ENCODE results near the gene LPCAT1. TPM values are rescaled to one million over a fixed set of nuclear protein-coding genes. Genes with fewer than 3 reads are reported as not detected.
"Not testable (repeated sequence)": the region's sequence is repeated elsewhere in the genome, so short reads cannot be mapped to it uniquely, and the experiment has no call there.

Gene LPCAT1
- polyA plus RNA-seq, 1 donor: 46.0 TPM

DNA sequence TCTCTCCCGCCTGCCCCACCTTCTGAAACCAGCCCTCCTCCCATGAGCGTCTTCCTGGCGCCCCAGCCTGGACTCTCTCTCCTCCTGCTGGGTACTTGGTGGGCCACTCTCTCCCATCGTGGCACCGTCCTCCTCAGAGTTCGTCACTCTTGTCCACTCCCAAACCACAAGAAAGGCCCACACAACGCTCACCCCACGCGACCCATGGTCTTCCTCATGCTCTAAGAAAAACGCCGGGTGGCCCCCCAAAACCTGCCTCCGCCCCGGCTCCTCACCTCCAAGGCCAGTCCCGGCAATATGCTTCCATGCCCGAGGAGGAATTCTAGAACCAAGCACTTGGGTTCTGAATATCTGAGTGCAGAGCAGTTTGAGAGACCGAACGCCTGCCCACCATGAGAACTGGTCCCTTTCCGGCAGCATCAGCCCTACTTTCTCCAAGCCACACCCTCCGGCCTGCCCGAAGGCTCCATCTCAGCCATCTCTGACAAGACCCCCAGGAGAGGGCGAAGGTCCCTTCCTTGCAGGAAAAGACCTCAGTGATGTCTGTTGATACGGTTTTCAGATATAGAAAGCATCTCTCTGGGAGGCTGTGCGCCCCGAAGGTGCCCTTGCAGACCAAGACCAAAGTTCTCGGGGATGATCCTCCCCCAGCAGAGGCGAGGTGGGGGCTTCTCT is 93.5 kb downstream of the LPCAT1 start:
- no peak for DNase-seq

DNA sequence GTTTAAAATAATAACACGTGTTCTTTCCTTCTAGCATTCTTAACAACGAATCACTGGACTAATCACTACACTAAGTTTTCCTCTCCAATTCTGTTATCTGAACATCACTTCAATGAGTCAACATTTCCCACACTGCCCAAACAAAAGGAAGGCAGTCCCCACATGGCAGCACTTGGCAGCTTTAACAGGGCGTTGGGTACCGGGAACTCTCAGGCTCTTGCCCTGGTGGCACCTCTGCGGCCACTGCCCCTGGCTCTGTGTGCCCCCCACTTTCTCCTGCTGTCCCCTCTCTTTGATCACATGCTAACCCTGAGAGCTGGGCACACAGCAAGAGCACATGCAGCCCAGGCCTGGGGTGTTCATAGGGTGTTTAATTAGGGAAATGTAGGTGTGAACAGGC is 94.3 kb downstream of the LPCAT1 start:
- no peak for DNase-seq

DNA sequence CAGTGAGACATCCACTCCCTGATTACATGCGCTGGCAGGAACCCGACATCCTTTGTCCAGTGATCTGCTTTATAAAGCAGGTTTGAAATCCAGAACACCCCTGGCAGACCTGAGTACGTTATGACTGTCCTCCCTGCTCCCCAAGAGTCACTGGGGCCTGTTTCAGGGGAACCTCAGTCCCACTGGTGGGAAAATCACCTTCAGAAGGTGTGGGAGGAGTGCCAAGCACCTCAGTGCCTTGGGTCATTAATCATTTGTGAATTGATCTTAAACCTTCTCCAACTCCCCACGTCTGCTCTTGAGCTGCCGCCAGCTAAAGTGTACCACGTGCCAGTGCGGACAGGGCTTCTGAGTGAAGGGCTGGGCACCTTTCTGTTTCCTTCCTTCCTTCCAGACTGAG is 94.7 kb downstream of the LPCAT1 start:
- no peak for DNase-seq

DNA sequence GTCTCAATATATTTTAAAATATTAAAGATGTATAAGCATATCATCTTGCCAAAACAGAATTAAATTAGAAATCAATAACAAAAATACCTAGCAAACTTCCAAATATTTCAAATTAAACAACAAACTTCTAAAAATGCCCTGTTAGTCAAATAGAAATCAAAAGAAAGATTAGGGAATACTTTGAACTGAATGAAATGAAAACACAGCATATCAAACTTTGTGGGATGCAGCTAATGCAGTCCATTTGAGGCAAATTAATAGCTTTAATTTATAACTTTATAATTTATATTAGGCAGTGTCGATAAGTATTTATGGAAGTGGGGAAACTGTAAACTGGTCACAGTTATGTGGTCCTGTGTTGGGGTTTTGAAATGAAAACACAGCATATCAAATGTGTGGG is 95.7 kb downstream of the LPCAT1 start:
- DNase-seq: no peak

DNA sequence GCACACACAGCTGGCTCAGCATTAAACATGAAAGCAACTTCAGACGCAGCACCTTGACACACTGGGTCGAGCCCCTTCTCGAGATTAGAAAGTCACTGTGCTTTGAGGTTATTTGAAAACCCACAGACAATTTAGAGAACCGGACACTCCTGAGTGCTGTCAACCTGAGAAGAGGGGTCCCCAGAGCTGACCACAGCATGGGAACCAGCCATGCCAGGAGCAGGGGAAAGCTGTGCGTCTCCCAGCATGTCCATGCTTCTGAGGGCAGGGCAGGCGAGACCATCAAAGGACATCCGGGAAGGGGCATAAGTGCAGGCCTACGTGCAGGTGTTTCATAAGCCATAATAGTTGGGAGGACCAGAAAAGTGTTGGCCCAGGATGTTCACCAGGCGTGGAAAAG is 99.0 kb downstream of the LPCAT1 start:
- no peak for DNase-seq

DNA sequence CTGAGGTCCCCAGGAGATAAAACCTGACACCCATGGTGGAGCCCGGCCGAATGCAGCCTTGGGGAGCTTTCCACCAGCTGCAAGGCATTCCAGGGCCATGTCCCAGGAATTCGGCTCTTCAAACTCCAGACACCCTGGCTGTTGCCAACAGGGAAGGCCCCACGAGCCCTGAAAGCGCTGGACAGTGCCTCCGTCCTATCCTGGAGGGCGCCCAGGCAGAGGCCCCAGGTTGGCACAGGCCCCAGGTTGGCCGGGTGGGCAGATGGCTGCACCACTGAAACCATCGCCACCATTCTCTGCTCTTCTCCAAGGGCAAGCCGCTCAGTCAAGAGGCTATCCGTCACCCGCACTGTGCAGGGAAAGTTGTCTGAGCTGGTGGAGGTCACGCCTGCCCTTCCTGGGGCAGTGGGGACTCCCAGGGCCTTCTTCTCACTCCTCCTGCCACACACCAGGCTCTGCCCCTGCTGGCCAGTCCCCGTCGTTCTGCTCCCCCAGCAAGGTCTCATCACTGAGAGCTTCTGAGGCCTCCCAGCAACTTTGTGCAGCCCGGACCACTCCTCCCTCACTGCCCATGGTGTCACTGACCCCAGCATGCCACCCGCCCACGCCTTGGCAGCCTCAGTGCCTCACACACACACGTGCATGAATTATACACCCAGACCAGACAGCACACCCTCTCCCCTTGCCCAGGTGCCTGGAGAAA is 99.7 kb downstream of the LPCAT1 start:
- DNase-seq: no peak

DNA sequence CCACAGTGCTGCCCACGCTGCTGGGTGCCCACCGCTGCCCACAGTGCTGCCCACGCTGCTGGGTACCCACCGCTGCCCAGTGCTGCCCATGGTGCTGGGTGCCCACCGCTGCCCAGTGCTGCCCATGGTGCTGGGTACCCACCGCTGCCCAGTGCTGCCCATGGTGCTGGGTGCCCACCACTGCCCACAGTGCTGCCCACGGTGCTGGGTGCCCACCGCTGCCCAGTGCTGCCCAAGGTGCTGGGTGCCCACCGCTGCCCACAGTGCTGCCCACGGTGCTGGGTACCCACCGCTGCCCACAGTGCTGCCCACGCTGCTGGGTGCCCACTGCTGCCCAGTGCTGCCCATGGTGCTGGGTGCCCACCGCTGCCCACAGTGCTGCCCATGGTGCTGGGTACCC is 101.2 kb downstream of the LPCAT1 start:
- DNase-seq: not testable (repeated sequence)

DNA sequence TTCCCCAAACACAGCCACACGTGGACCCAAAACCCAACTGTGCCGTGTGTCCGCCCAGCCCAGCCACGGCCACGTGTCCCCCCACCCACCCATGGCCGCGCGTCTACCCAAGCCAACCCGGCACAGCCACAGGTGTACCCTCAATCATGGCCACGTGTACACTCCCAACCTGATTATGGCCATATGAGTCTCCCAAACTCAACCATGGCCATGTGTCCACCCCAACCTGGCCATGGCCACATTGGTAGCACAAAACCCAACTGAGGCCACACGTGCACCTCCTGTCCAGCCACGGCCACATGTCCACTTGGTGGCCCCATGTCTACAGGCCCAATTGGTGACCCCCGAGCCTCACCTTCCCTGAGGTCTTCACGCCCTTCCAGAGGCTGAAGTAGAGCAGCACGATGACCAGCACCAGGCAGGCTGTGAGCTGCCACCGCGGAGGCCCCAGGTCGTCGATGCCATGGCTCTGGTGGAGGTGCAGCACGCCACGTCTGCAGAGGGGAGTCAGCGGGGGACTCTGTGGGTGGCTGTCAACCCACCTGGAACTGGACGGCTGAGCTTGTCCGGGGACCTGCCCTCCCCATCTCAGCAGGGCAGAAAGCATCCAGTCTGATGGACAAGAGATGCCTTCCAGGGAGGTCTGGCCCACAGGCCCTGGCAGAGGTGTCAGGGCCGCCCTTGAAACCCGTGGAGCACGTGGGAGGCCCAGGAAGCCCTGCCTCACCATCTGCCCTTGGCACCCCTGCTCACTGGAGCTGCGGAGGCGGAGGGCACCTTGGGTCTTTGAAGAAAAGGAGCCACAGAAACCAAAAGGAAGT is 102.0 kb downstream of the LPCAT1 start:
- no peak for DNase-seq

DNA sequence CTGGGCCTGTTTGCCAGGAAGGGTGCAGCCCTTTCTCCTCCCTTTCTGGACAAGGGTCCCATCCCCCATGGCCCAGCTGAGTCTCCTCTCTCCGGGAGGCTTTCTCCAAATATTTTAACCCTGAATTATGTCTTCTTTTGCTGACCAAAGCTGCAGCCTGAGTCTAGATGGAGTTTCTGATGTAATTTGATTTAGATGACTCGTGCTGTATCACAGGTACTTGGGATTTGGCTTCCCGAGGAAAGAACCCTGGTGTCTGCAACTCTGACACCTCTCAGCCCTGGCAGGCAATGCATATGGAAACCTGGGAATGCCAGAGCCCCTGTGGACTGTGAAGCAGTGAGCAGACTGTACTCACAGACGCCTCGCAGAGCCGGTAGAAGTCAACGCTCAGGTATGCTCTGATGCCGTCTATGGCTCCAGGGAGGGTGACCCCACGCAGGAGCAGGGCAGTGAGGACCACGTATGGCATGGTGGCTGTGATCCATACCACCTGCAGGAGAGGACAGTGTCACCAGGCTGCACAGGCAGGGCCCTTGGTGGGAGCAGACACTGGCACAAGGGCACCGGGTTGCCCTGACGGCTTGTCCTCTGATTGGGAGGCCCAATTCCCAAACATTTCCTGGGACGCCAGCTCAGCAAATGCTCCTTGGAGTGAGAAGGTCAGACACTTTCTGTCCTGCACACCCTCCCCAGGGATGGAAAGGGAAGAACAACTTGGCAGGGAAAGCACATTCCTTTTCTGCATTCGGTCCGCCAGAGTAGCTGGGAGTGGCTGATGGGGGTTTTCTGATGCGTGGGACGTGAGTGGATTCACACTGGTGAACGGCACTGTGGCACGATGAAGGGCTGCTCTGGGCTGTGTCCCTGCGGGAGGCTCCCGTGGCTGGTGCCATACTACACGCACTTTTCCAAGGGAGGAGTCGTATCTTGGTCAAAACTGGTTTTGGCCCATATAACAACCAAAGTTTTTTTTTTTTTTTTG is 103.3 kb downstream of the LPCAT1 start:
- DNase-seq: no peak

DNA sequence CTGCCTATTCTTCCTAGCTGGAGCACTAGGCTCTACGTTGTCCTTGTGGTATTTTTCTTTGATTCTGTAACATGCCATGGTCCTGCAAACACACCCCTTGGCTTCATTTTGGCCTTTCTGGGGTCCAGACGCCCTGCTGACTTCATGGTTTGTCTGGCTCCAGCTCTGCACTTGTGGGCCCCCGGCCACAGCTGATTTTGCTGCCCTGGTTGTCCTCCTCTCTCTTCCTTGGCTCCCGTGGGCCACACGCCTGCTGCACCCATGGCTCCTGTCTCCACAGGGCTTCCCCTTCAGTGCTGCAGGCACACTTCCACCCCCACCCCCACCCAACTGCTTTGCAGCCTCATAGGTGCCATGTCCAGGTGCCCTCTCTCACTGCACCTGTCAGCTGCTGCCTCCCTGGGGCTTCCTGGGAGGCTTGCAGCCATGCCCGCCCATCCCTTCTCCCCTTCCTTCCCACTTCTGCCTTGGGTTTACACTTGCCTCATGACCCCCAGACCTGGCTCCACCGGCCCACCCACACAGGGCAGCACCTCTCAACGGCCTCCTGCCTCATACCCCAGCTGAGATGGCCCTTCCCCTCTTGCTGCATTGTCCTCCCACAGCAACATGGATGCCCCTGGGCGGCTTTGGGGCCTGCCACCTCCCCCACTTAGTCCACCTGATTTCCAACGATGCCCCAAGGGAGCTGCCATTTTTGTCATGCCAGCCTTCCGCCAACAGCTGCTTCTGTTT is 104.1 kb downstream of the LPCAT1 start:
- DNase-seq: no peak

DNA sequence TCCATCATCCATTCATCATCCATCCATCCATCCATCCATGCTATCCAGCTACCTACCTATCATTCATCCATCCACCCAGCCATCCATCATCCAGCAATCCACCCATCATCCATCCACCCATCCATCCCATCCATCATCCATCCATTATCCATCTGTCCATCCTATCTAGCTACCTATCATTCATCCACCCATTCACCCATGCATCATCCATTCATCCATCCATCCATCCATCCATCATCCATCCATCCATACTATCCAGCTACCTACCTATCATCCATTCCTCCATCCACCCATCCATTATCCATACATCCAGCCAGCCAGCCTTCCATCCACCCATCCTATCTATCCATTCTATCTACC is 104.9 kb downstream of the LPCAT1 start:
- DNase-seq: no peak

DNA sequence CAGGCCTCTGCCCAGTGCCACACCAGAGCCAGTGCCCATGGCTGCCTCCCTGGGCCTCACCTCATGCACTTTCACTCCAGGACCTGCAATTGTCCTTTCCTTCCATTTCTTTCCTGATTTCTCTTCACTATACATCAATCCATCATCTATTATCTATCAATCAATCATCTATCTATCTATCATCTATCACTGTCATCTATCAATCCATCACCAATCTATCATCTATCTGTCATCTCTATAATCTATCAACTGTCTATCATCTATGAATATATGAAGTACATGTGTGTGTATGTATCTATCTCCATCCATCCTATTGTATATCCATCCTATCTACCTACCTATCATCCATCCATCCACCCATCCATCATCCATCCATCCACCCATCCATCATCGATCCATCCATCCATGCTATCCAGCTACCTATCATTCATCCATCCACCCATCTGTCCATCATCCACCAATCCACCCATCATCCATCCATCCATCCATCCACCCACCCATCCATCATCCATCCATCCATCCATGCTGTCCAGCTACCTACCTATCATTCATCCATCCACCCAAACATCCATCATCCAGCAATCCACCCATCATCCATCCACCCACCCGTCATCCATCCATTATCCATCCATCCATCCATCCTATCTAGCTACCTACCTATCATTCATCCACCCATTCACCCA is 105.4 kb downstream of the LPCAT1 start:
- DNase-seq: no peak

DNA sequence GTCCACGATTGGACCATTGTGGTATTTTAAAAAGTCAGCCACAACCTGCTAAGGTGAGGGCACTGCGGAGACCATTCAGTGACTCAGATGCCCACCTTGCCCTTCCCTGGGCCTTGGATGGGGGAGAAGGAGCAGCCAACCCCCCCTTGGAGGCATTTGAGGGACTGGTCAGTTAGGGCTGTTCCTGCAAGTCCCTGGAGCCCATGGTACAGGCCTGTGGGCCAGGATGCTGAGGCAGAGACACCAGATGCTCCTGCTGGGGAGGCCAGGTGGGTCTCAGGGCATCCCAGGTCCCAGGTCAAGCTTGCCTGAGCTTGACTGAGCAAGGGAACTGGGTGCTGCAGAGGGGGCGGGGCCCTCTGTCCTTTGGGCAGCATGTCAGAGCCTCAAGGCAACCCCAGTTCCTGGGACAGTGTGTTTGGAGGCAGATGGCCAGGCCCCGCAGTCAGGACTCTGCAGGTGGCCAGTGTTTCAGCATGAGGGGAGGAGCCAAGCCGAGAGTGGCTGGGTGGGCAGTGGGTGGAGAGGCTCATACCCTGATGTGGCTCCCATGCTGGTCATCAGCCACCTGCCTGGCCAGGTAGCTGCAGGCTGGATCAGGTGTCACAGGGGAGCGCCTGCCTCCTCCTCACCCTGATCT is 106.1 kb downstream of the LPCAT1 start:
- no peak for DNase-seq

DNA sequence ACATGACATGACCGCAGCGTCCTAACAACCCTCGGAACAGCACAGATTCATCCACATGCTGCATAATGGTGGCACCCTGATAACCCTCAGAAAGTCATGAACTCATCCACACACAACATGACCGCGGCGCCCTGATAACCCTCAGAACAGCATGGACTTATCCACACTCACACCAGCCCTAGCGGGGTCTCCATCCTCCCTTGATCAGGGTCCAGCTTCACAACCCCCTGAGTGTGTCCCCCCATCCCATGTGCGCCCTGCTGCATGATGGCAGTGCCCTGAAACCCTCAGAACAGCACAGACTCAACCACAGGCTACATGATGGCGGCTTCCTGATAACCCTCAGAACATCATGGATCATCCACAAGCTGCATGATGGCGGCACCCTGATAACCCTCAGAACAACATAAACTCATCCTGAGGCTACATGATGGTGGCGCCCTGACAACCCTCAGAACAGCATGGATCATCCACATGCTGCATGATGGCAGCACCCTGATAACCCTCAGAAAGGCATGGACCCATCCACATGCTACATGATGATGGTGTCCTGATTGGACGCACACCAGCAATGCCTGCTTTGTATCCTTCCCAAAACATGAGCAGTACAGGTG is 106.8 kb downstream of the LPCAT1 start:
- no peak for DNase-seq

DNA sequence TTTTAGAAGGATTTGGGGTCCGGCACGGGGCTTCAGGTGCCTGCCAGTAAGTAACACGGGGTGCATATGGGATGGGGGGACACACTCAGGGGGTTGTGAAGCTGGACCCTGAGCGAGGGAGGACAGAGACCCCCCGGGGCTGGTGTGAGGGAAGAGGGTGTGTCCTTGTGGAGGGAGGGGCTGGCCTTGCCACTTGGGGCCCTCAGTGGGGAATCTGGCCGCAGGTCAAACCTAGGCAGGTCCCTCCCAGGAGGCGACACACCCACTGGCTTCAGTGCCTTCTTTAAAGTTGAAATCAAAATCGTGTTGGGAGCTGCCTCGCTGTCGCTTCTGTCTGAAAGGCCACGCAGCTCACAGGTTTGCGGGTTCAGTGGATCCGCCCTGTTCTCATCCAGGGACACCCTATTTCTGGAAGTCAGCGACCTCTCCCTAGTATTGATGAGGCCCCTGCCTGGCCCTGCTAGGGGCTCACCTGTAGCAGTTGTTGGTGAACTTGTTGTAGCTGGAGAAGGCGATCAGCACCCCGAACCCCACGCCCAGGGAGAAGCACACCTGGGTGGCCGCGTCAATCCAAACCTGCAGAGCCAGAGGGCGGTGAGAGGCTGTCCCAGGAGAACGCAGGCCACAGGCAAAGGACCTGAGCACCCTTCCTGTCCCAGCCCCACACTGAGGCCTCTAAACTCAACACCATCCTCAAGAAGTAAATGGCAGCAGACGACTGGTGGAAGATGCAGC is 108.0 kb downstream of the LPCAT1 start:
- DNase-seq: no peak

DNA sequence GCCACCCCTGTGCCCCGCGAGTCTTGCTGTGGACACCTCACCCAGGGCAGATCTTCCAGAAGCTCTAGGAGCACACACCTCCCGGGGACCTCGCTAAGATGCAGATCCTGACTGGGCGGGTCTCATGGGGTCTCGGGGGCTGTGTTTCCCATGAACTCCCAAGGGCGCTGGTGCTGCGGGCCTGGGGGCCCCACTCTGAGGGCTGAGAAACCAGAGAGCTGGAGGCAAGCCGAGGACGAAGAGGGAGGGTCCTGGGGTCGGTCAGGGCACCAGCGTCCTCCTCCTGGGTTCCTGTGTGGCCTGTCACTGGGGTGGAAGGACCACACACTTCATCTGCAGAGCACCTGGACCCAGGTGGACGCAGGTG is 108.7 kb downstream of the LPCAT1 start:
- no peak for DNase-seq

DNA sequence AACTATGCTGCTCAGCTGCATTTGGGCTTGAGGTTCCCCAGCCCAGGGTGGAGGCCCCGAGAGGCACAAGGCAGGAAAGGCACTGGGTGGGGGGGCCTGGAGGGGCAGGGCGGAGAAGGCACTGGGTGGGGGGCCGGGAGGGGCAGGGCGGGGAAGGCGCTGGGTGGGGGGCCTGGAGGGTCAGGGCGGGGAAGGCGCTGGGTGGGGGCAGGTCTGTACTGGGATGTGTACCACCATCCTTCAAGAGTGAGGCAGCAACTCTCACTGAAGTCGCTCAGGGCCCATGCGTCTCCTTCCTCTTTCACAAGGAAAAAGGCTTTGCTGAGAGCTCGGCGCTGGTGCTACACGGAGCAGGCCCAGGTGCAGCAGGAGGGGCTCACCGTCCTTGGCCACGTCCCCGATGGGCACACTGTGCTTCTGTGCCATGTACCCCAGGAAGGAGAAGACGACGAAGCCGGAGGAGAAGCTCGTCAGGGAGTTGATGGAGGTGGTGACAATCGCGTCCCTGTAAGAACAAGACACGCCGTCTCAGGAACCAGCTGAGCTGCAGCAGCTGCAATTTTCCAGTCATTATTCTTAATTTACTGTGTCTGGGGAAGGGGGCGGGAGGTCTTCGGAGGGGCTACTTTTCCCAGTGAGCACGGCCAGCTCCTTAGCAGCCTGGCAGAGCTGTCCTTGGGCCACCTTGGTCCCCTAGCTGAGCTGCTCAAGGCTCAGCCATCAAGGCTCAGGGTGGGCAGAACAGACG is 109.3 kb downstream of the LPCAT1 start:
- DNase-seq: no peak

DNA sequence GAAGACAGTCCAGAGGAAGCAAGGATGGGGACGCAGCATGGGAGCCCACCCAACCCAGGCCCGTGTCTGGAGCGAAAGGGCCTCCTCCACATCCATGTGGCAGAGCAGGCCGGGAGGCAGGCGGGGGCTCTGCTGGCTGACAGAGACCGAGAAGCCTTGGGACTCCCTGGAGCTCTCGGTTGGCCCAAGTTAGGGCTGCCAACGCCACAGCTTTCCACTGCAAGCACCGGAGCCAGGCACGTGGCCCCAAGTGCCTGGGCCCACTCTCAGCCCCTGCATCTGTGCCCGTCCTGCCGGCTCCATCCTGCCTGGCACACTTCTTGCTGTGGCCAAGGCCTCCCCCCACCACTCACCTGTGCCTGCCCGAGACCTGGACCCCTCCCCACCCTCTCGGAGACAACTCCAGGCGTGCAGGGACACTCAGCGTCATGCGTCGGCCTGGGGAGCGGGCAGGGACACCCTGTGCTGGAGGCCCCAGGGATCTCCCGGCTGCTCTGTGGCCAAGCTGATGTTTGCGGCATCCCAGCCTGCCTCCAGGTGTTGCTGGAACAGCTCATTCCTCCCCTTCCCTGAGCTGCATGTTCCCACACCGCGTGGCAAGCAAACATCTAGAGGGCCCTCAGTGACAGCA is 110.0 kb downstream of the LPCAT1 start:
- no peak for DNase-seq
